SU-DHL-6 (cell line): Measurements from ENCODE around the gene VWA5A.
"Not testable (repeated sequence)": the region's sequence is repeated elsewhere in the genome, so short reads cannot be mapped to it uniquely, and the experiment has no call there.

Source experiments
- H2AFZ ChIP-seq: fragments of 200-600 bp; sonication (generic); 2 replicates; pipeline ENCODE4 v1.6.1; 2014; ENCODE audit warnings: low read depth, mild to moderate bottlenecking, moderate library complexity, mixed read lengths, antibody characterized with exemption, low read length; ENCODE audit not compliant: severe bottlenecking
- H3F3A ChIP-seq: fragments of 200-600 bp; shearing (Covaris generic); 2 replicates; pipeline ENCODE4 v1.6.0; 2016; ENCODE audit warnings: antibody characterized with exemption, mild to moderate bottlenecking; ENCODE audit not compliant: insufficient read depth
- H3K27ac ChIP-seq: fragments of 200-600 bp; sonication (generic); 2 replicates; pipeline ENCODE4 v1.5.1; 2016; ENCODE audit warnings: low read depth, mild to moderate bottlenecking, low read length, moderate library complexity, mixed read lengths
- H3K27me3 ChIP-seq: fragments of 200-600 bp; sonication (generic), shearing (Covaris generic); 2 replicates; pipeline ENCODE4 v1.6.0; 2014; ENCODE audit warnings: mild to moderate bottlenecking, low read length
- H3K36me3 ChIP-seq: fragments of 200-600 bp; sonication (generic); 2 replicates; pipeline ENCODE4 v1.6.1; 2014; ENCODE audit warnings: mild to moderate bottlenecking, low read length, mixed read lengths
- H3K4me2 ChIP-seq: fragments of 300-600, 200-600 bp; shearing (Covaris generic), sonication (generic); 2 replicates; pipeline ENCODE4 v1.6.0; 2014; ENCODE audit warnings: low read length, low read depth, mild to moderate bottlenecking; ENCODE audit not compliant: poor library complexity, severe bottlenecking
- H3K4me3 ChIP-seq: fragments of 200-600 bp; sonication (generic); 2 replicates; pipeline ENCODE4 v1.5.1; 2014; ENCODE audit warnings: antibody characterized with exemption, low read length, mild to moderate bottlenecking, mixed read lengths; ENCODE audit not compliant: insufficient read depth, poor library complexity, severe bottlenecking
- H3K79me2 ChIP-seq: fragments of 200-600 bp; sonication (generic); 2 replicates; pipeline ENCODE4 v1.6.1; 2014; ENCODE audit warnings: mild to moderate bottlenecking, low read length, moderate library complexity; ENCODE audit not compliant: insufficient read depth
- H3K9ac ChIP-seq: fragments of 200-600 bp; sonication (generic); 2 replicates; pipeline ENCODE4 v1.7.0; 2014; ENCODE audit warnings: mild to moderate bottlenecking, low read length
- H3K9me2 ChIP-seq: fragments of 200-600 bp; sonication (generic); replicated peaks from 2 replicates; pipeline ENCODE4 v1.6.1; 2014; ENCODE audit warnings: low read length; ENCODE audit not compliant: insufficient read depth
- H3K9me3 ChIP-seq: fragments of 200-600 bp; sonication (generic); 2 replicates; pipeline ENCODE4 v1.6.1; 2014; ENCODE audit warnings: low read length, mixed read lengths; ENCODE audit not compliant: insufficient read depth
- H4K20me1 ChIP-seq: fragments of 200-600 bp; sonication (generic); 2 replicates; pipeline ENCODE4 v1.6.1; 2014; ENCODE audit warnings: low read depth, mild to moderate bottlenecking, antibody characterized with exemption, low read length, moderate library complexity, mixed read lengths
- EZH2phosphoT487 ChIP-seq: fragments of 200-600 bp; sonication (generic), shearing (Covaris generic); conservative IDR thresholded peaks from 2 replicates; pipeline ENCODE4 v1.6.1; 2018; ENCODE audit warnings: mild to moderate bottlenecking, antibody characterized with exemption, low read length, moderate library complexity, mixed read lengths
- TF ChIP-seq, protein P1 (sequence below): fragments of 200-600 bp; sonication (generic); IDR thresholded peaks from one replicate; pipeline ENCODE4 v1.5.1; 2017; ENCODE audit warnings: antibody characterized with exemption, mild to moderate bottlenecking, low read length, moderate library complexity; ENCODE audit not compliant: insufficient read depth, poor library complexity, severe bottlenecking

VWA5A gene

DNA sequence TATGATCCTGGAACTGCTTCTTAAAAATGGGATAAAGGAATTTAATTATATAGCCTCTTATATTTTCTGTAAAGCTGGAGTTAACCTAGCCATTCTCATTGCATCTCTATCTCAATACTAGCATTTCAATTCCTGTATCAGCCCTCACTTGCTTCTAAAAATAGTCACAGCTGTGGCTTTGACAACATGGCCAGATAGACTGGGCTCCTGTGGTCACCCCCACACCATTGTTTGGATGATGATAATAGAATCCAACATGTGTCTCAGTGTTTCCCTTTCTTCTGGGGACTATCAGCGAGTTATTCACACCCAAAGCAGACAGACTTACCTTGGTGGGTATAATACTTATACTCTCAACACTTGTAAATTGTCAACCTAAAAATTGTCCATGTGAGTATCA, 6.9 kb downstream of the VWA5A start:
- no peak overlapping the region for H3K4me3 ChIP-seq
- no peak overlapping the region for H3K27ac ChIP-seq
- H3K9ac ChIP-seq = no peak overlapping the region
- no peaks in the 10 kb centered on the region for H4K20me1 ChIP-seq
- TF ChIP-seq, protein P1, sequence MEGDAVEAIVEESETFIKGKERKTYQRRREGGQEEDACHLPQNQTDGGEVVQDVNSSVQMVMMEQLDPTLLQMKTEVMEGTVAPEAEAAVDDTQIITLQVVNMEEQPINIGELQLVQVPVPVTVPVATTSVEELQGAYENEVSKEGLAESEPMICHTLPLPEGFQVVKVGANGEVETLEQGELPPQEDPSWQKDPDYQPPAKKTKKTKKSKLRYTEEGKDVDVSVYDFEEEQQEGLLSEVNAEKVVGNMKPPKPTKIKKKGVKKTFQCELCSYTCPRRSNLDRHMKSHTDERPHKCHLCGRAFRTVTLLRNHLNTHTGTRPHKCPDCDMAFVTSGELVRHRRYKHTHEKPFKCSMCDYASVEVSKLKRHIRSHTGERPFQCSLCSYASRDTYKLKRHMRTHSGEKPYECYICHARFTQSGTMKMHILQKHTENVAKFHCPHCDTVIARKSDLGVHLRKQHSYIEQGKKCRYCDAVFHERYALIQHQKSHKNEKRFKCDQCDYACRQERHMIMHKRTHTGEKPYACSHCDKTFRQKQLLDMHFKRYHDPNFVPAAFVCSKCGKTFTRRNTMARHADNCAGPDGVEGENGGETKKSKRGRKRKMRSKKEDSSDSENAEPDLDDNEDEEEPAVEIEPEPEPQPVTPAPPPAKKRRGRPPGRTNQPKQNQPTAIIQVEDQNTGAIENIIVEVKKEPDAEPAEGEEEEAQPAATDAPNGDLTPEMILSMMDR = no peak
- TF ChIP-seq EZH2phosphoT487 = no peak
- H3K9me2 ChIP-seq = no peaks in the 10 kb centered on the region
- no peak overlapping the region for H3K4me2 ChIP-seq
- no peaks in the 10 kb centered on the region for H3F3A ChIP-seq
- no peak overlapping the region for H2AFZ ChIP-seq
- no peaks in the 10 kb centered on the region for H3K27me3 ChIP-seq
- no peaks in the 10 kb centered on the region for H3K9me3 ChIP-seq
- H3K36me3 ChIP-seq = no peaks in the 10 kb centered on the region
- H3K79me2 ChIP-seq = no peaks in the 10 kb centered on the region

DNA sequence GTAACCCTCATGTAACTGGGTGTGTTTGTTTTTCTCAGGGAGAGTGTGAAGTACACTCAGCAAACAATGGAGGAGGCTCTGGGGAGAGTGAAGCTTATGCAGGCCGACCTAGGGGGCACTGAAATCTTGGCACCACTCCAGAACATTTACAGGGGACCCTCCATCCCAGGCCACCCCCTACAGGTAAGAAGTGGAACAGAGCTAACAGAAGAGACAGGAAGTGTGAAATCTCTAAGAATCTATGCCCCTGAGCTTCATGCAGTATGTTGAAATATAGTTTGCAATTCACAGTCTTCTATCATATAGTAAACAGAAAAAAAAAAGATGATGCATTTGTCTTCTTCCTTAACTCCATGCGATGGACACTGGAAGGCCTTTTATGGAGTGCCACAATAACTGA, 8.4 kb downstream of the VWA5A start:
- no peak overlapping the region for H2AFZ ChIP-seq
- no peaks in the 10 kb centered on the region for H3K9me2 ChIP-seq
- H3K27me3 ChIP-seq = no peaks in the 10 kb centered on the region
- TF ChIP-seq, protein P1 = no peak
- TF ChIP-seq EZH2phosphoT487 = no peak
- no peak overlapping the region for H3K4me2 ChIP-seq
- H3F3A ChIP-seq = no peaks in the 10 kb centered on the region
- no peaks in the 10 kb centered on the region for H3K79me2 ChIP-seq
- H3K9ac ChIP-seq = no peak overlapping the region
- no peak overlapping the region for H3K27ac ChIP-seq
- H3K9me3 ChIP-seq = no peaks in the 10 kb centered on the region
- H3K36me3 ChIP-seq = no peaks in the 10 kb centered on the region
- no peak overlapping the region for H3K4me3 ChIP-seq
- no peaks in the 10 kb centered on the region for H4K20me1 ChIP-seq

DNA sequence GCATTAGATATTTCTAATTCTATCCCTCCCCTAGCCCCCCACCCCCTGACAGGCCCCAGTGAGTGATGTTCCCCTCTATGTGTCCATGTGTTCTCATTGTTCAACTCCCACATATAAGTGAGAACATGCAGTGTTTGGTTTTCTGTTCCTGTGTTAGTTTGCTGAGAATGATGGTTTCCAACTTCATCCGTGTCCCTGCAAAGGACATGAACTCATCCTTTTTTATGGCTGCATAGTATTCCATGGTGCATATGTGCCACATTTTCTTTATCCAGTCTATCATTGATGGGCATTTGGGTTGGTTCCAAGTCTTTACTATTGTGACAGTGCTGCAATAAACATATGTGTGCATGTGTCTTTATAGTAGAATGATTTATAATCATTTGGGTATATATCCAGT, 11.9 kb downstream of the VWA5A start:
- H3K27me3 ChIP-seq, H3K36me3 ChIP-seq, H3K79me2 ChIP-seq, H3K4me3 ChIP-seq, H2AFZ ChIP-seq, H3F3A ChIP-seq, H3K9me3 ChIP-seq, H3K9me2 ChIP-seq, H3K27ac ChIP-seq, H3K9ac ChIP-seq, H4K20me1 ChIP-seq, H3K4me2 ChIP-seq: not testable (repeated sequence)

DNA sequence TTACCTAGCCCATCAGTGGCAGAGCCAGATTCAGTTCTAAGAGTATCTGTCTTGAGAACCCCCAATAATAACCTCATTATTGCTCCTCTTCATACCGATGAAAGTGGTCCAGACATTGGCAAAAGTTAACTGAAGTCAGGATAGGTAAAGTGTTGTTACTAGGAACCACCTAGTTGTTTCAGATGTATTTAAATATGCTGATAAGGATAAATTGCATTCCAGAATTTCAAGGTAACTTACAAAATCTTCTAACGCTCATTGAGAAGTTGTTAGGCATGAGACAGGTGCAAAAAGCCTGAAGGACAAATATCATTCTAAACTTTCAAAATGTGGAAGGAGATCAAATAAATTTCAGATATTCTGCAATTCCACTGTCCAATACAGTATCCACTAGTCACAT, 27.8 kb downstream of the VWA5A start:
- Histone ChIP-seq H4K20me1 (no peaks in the 10 kb centered on the region), H3K27ac (no peak overlapping the region)

More for the DNA sequence above, 27.8 kb downstream of the VWA5A start:
- no peaks in the 10 kb centered on the region for H3K9me2 ChIP-seq
- H3K4me3 ChIP-seq = no peak overlapping the region
- H3K27me3 ChIP-seq = no peaks in the 10 kb centered on the region
- no peak overlapping the region for H3K4me2 ChIP-seq
- no peak overlapping the region for H2AFZ ChIP-seq
- no peaks in the 10 kb centered on the region for H3F3A ChIP-seq
- H3K9ac ChIP-seq = no peak overlapping the region
- H3K9me3 ChIP-seq = 0 out of 2 replicates have a peak, but pooled peaks cover 2% of the 10 kb centered on the region
- H3K79me2 ChIP-seq = no peaks in the 10 kb centered on the region
- no peaks in the 10 kb centered on the region for H3K36me3 ChIP-seq
- TF ChIP-seq, protein P1 = no peak
- no peak for TF ChIP-seq EZH2phosphoT487
